DND-41 (cell line): ENCODE data around the gene R3HCC1L.

Source experiments
- CTCF ChIP-seq: IDR thresholded peaks from 2 replicates; pipeline ENCODE4 v1.5.1; 2012; ENCODE audit warnings: borderline replicate concordance, low read length, moderate library complexity, mild to moderate bottlenecking; ENCODE audit not compliant: poor library complexity, severe bottlenecking; ENCODE audit errors: extremely low read depth
- EZH2 ChIP-seq: IDR thresholded peaks from 3 replicates; pipeline ENCODE4 v1.6.1; 2012; ENCODE audit warnings: borderline replicate concordance, low read depth, mild to moderate bottlenecking, moderate library complexity, low read length, inconsistent platforms; ENCODE audit not compliant: severe bottlenecking

- TF ChIP-seq CTCF (no peak), EZH2 (no peak)
These were observed 5.7 kb upstream of the R3HCC1L start for GRCh38 chr10:98128802-98129201.
